ENCODE data around the gene AVPR1B. TPM values are rescaled to one million over a fixed set of nuclear protein-coding genes. Genes with fewer than 3 reads are reported as not detected.
"Not testable (repeated sequence)": the region's sequence is repeated elsewhere in the genome, so short reads cannot be mapped to it uniquely, and the experiment has no call there.

AVPR1B gene
- total RNA-seq, 1 donor from 2014 or later, result not detected

GRCh38 chr1:206070627-206071304 lies 46.4 kb downstream of the AVPR1B start:
- no peak overlapping the region for H3K4me3 Mint-ChIP-seq (ENCODE audit: unreplicated experiment)
- no peak for TF ChIP-seq CTCF (IDR thresholded peaks at IDR 0.05)
- DNase-seq (ENCODE audit: low spot score), result no peak
- H3K9me3 Mint-ChIP-seq (ENCODE audit: low read depth), result no peaks in the 10 kb centered on the region
- H3K36me3 Mint-ChIP-seq (ENCODE audit: low read depth), result no peaks in the 10 kb centered on the region
- no peaks in the 10 kb centered on the region for H3K4me1 Mint-ChIP-seq (ENCODE audit: low read depth)
- peaks cover 15% of the 10 kb centered on the region for H3K27me3 Mint-ChIP-seq (ENCODE audit: low read depth)
- no peak overlapping the region for H3K27ac Mint-ChIP-seq (ENCODE audit: unreplicated experiment)

- TF ChIP-seq CTCF (IDR thresholded peaks at IDR 0.05), result no peak
- H3K4me3 Mint-ChIP-seq (ENCODE audit: unreplicated experiment), result no peak overlapping the region
- H3K36me3 Mint-ChIP-seq (ENCODE audit: low read depth), result no peaks in the 10 kb centered on the region
- no peaks in the 10 kb centered on the region for H3K4me1 Mint-ChIP-seq (ENCODE audit: low read depth)
- no peak overlapping the region for H3K27ac Mint-ChIP-seq (ENCODE audit: unreplicated experiment)
- DNase-seq (ENCODE audit: low spot score), result no peak
- no peaks in the 10 kb centered on the region for H3K9me3 Mint-ChIP-seq (ENCODE audit: low read depth)
- peaks cover 13% of the 10 kb centered on the region for H3K27me3 Mint-ChIP-seq (ENCODE audit: low read depth)
These were observed 48.9 kb downstream of the AVPR1B start for GRCh38 chr1:206068314-206068713.

DNA sequence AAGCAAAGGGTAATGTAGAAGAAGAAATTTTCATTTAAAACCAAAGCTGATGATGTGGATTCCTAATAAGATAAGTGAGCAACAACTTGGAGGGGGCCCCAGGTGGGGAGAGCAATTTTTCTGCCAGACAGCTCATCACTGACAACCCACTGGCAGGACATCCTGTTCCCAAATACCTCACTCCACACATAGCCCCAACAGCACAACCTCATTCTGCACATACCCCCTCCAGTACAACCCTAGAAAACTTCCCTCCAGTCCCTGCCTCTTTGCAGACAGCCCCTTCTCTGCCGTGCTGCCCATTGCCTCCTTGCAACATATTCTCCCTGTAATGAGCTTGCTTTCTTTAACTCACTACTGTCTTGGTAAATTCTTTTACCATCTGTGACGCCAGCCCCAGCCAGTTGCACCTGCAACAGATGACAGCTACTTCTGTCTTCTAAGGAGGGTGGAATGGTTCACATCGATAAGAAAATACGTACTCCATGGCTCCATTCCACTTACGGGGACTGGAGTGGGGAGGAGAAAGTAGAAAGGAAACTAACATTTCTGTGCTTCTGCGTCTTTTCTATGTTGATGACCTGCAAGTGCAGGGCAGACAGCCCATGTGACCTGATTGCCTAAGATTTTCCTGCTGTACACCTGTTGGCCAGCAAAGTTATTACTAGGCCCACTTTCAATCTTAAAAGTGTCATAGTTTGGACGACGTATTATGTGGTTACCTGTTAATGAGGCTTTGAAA lies 49.5 kb downstream of the AVPR1B start:
- H3K36me3 Mint-ChIP-seq (ENCODE audit: low read depth), result no peaks in the 10 kb centered on the region
- no peak for TF ChIP-seq CTCF (IDR thresholded peaks at IDR 0.05)
- peaks cover 4% of the 10 kb centered on the region for H3K9me3 Mint-ChIP-seq (ENCODE audit: low read depth)
- no peak overlapping the region for H3K27ac Mint-ChIP-seq (ENCODE audit: unreplicated experiment)
- no peak overlapping the region for H3K4me3 Mint-ChIP-seq (ENCODE audit: unreplicated experiment)
- H3K27me3 Mint-ChIP-seq (ENCODE audit: low read depth), result peaks cover 15% of the 10 kb centered on the region
- no peak for DNase-seq (ENCODE audit: low spot score)
- H3K4me1 Mint-ChIP-seq (ENCODE audit: low read depth), result no peaks in the 10 kb centered on the region

GRCh38 chr1:206066479-206067171 lies 50.6 kb downstream of the AVPR1B start:
- no peaks in the 10 kb centered on the region for H3K36me3 Mint-ChIP-seq (ENCODE audit: low read depth)
- no peak for DNase-seq (ENCODE audit: low spot score)
- peaks cover 5% of the 10 kb centered on the region for H3K9me3 Mint-ChIP-seq (ENCODE audit: low read depth)
- H3K27ac Mint-ChIP-seq (ENCODE audit: unreplicated experiment), result no peak overlapping the region
- no peak overlapping the region for H3K4me3 Mint-ChIP-seq (ENCODE audit: unreplicated experiment)
- peaks cover 15% of the 10 kb centered on the region for H3K27me3 Mint-ChIP-seq (ENCODE audit: low read depth)
- H3K4me1 Mint-ChIP-seq (ENCODE audit: low read depth), result no peaks in the 10 kb centered on the region
- no peak for TF ChIP-seq CTCF (IDR thresholded peaks at IDR 0.05)

- Mint-ChIP-seq H3K27ac (ENCODE audit: unreplicated experiment) (no peak overlapping the region), H3K27me3 (ENCODE audit: low read depth) (peaks cover 15% of the 10 kb centered on the region), H3K4me3 (ENCODE audit: unreplicated experiment) (no peak overlapping the region), H3K9me3 (ENCODE audit: low read depth) (peaks cover 5% of the 10 kb centered on the region), H3K4me1 (ENCODE audit: low read depth) (no peaks in the 10 kb centered on the region), H3K36me3 (ENCODE audit: low read depth) (no peaks in the 10 kb centered on the region)
- no peak for DNase-seq (ENCODE audit: low spot score)
- no peak for TF ChIP-seq CTCF (IDR thresholded peaks at IDR 0.05)
These were observed 51.5 kb downstream of the AVPR1B start for GRCh38 chr1:206065547-206066145.

GRCh38 chr1:206064501-206064900 lies 52.7 kb downstream of the AVPR1B start:
- not testable (repeated sequence) for H3K27ac Mint-ChIP-seq (ENCODE audit: unreplicated experiment); H3K4me3 Mint-ChIP-seq (ENCODE audit: unreplicated experiment); H3K9me3 Mint-ChIP-seq (ENCODE audit: low read depth); H3K36me3 Mint-ChIP-seq (ENCODE audit: low read depth); H3K4me1 Mint-ChIP-seq (ENCODE audit: low read depth); DNase-seq (ENCODE audit: low spot score)
- H3K27me3 Mint-ChIP-seq (ENCODE audit: low read depth), result peaks cover 17% of the 10 kb centered on the region

DNA sequence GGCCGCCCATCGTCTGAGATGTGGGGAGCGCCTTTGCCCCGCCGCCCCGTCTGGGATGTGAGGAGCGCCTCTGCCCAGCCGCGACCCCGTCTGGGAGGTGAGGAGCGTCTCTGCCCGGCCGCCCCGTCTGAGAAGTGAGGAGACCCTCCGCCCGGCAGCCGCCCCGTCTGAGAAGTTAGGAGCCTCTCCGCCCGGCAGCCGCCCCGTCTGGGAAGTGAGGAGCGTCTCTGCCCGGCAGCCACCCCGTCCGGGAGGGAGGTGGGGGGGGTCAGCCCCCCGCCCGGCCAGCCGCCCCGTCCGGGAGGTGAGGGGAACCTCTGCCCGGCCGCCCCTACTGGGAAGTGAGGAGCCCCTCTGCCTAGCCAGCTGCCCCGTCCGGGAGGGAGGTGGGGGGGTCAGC lies 53.2 kb downstream of the AVPR1B start:
- not testable (repeated sequence) for H3K27ac Mint-ChIP-seq (ENCODE audit: unreplicated experiment); DNase-seq (ENCODE audit: low spot score); H3K9me3 Mint-ChIP-seq (ENCODE audit: low read depth); H3K4me3 Mint-ChIP-seq (ENCODE audit: unreplicated experiment); H3K4me1 Mint-ChIP-seq (ENCODE audit: low read depth); H3K36me3 Mint-ChIP-seq (ENCODE audit: low read depth)
- H3K27me3 Mint-ChIP-seq (ENCODE audit: low read depth), result peaks cover 12% of the 10 kb centered on the region
